ENCODE measurements around the gene GRM4. TPM values are rescaled to one million over a fixed set of nuclear protein-coding genes. Genes with fewer than 3 reads are reported as not detected.

GRM4 gene
- polyA plus RNA-seq, 1 of the 3 experiments (the other 2 are of a cell fraction): not detected

- no peaks in the 10 kb centered on the region for H4K20me1 ChIP-seq (ENCODE audit: insufficient read depth)
- no peak overlapping the region for H3K27ac ChIP-seq (ENCODE audit: low read depth in 2 of 2, low read length in 1 of 2)
- H3F3A ChIP-seq (replicated peaks; ENCODE audit: insufficient read depth): no peaks in the 10 kb centered on the region
- no peaks in the 10 kb centered on the region; the same call in 1 of the 2 replicates for H3K27me3 ChIP-seq (ENCODE audit: insufficient read depth)
- H3K9me3 ChIP-seq: no peaks in the 10 kb centered on the region
- peaks cover 0 to 5% of the 10 kb centered on the region in 2 experiments; a peak in 1 of 4 replicates for H3K4me1 ChIP-seq (ENCODE audit: control insufficient read depth in 1 of 2, insufficient read depth in 2 of 2, low read depth in 1 of 2, low read length in 1 of 2)
- H3K4me2 ChIP-seq: no peak overlapping the region
- CTCF ChIA-PET: interaction anchor here (0.9 to 2.3 kb wide), 3 partner anchors 10 to 240 kb away, joined by 4 to 6 read pairs (median 5); no protein-coding TSS in a partner anchor
- WGBS (ENCODE audit: low lambda C conversion rate): 55% methylated on average over 13 of the region's 13 CpGs
- peak; percentile 36 for DNase-seq
- no peak overlapping the region for H2AFZ ChIP-seq (ENCODE audit: low read depth)
- H3K36me3 ChIP-seq (replicated peaks in 1 of 2; ENCODE audit: control insufficient read depth in 1 of 2, insufficient read depth in 2 of 2, low read length in 1 of 2): no peaks in the 10 kb centered on the region
- POLR2A ChIA-PET: no interaction called here
- H3K9me2 ChIP-seq: no peaks in the 10 kb centered on the region
- TF ChIP-seq, protein P1, sequence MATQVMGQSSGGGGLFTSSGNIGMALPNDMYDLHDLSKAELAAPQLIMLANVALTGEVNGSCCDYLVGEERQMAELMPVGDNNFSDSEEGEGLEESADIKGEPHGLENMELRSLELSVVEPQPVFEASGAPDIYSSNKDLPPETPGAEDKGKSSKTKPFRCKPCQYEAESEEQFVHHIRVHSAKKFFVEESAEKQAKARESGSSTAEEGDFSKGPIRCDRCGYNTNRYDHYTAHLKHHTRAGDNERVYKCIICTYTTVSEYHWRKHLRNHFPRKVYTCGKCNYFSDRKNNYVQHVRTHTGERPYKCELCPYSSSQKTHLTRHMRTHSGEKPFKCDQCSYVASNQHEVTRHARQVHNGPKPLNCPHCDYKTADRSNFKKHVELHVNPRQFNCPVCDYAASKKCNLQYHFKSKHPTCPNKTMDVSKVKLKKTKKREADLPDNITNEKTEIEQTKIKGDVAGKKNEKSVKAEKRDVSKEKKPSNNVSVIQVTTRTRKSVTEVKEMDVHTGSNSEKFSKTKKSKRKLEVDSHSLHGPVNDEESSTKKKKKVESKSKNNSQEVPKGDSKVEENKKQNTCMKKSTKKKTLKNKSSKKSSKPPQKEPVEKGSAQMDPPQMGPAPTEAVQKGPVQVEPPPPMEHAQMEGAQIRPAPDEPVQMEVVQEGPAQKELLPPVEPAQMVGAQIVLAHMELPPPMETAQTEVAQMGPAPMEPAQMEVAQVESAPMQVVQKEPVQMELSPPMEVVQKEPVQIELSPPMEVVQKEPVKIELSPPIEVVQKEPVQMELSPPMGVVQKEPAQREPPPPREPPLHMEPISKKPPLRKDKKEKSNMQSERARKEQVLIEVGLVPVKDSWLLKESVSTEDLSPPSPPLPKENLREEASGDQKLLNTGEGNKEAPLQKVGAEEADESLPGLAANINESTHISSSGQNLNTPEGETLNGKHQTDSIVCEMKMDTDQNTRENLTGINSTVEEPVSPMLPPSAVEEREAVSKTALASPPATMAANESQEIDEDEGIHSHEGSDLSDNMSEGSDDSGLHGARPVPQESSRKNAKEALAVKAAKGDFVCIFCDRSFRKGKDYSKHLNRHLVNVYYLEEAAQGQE (IDR thresholded peaks at IDR 0.05; ENCODE audit: low read depth, low read length): peak; percentile 83
- TF ChIP-seq RXRA (IDR thresholded peaks at IDR 0.05; ENCODE audit: borderline replicate concordance, low read depth): no peak
- H3K4me3 ChIP-seq (ENCODE audit: low read depth in 2 of 2, low read length in 1 of 2): no peak overlapping the region
- no peak overlapping the region for H3K9ac ChIP-seq
- H3K79me2 ChIP-seq (ENCODE audit: insufficient read depth): no peaks in the 10 kb centered on the region
Measured at GRCh38 chr6:33983109-33983716, 162.7 kb downstream of the GRM4 start.

DNA sequence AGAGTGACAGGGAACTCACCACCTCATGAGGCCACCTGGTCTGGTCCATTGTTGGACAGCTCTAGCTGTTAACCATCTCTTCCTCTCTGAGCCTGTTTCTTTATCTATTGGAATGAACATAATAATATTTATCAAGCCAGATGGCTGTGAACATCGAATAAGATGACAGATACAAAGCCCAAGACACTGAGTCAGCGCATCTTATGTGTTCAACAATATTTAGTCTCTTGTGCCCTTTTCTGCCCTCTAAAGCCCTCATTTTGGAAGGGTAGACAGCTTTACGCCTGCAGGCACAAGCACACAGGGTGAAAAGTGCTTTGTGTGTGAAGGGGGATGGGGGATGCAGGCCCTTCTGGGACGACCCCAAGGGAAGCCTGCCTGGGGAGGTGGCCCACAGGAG lies 164.0 kb downstream of the GRM4 start:
- peaks cover 6% of the 10 kb centered on the region for H3K27me3 ChIP-seq (ENCODE audit: insufficient read depth)
- DNase-seq: no peak

More for the DNA sequence above, 164.0 kb downstream of the GRM4 start:
- ChIA-PET CTCF (interaction anchor here (1.2 to 2.3 kb wide), 2 partner anchors 211 to 238 kb away, joined by 4 to 6 read pairs; no protein-coding TSS in a partner anchor), POLR2A (no interaction called here)
- no peak overlapping the region for H3K4me2 ChIP-seq
- H3F3A ChIP-seq (replicated peaks; ENCODE audit: insufficient read depth): no peaks in the 10 kb centered on the region
- H3K9me2 ChIP-seq: no peaks in the 10 kb centered on the region
- H3K9me3 ChIP-seq: no peaks in the 10 kb centered on the region
- H3K9ac ChIP-seq: no peak overlapping the region
- H3K79me2 ChIP-seq (ENCODE audit: insufficient read depth): no peaks in the 10 kb centered on the region
- TF ChIP-seq, protein P2, sequence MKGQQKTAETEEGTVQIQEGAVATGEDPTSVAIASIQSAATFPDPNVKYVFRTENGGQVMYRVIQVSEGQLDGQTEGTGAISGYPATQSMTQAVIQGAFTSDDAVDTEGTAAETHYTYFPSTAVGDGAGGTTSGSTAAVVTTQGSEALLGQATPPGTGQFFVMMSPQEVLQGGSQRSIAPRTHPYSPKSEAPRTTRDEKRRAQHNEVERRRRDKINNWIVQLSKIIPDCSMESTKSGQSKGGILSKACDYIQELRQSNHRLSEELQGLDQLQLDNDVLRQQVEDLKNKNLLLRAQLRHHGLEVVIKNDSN (IDR thresholded peaks at IDR 0.05; ENCODE audit: borderline replicate concordance, low read depth): no peak
- TF ChIP-seq RXRA (IDR thresholded peaks at IDR 0.05; ENCODE audit: borderline replicate concordance, low read depth): no peak
- TF ChIP-seq RAD21 (IDR thresholded peaks at IDR 0.05; ENCODE audit: low read length): no peak
- TF ChIP-seq TEAD4 (IDR thresholded peaks at IDR 0.05; ENCODE audit: borderline replicate concordance, insufficient read depth): no peak
- TF ChIP-seq, protein P3, sequence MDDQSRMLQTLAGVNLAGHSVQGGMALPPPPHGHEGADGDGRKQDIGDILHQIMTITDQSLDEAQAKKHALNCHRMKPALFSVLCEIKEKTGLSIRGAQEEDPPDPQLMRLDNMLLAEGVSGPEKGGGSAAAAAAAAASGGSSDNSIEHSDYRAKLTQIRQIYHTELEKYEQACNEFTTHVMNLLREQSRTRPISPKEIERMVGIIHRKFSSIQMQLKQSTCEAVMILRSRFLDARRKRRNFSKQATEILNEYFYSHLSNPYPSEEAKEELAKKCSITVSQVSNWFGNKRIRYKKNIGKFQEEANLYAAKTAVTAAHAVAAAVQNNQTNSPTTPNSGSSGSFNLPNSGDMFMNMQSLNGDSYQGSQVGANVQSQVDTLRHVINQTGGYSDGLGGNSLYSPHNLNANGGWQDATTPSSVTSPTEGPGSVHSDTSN (IDR thresholded peaks at IDR 0.05): no peak
- TF ChIP-seq GATA2 (CRISPR knock-in tag; IDR thresholded peaks at IDR 0.05): no peak
- TF ChIP-seq SMC3 (IDR thresholded peaks at IDR 0.05; ENCODE audit: low read depth, low read length): no peak
- TF ChIP-seq RCOR1 (IDR thresholded peaks at IDR 0.05; ENCODE audit: low read length): no peak
- TF ChIP-seq CHD2 (IDR thresholded peaks at IDR 0.05; ENCODE audit: low read length, partially characterized antibody): no peak
- no peak for TF ChIP-seq FOXJ3 (CRISPR knock-in tag; IDR thresholded peaks at IDR 0.05)
- no peak for TF ChIP-seq MEF2A (IDR thresholded peaks at IDR 0.05; ENCODE audit: borderline replicate concordance, low read depth)
- no peak for TF ChIP-seq MXI1 (IDR thresholded peaks at IDR 0.05; ENCODE audit: low read depth, low read length)
- TF ChIP-seq FOXM1 (IDR thresholded peaks at IDR 0.05; ENCODE audit: low read depth): no peak
- no peak for TF ChIP-seq GABPA (IDR thresholded peaks at IDR 0.05; ENCODE audit: low read depth)
- no peak for TF ChIP-seq NRF1 (IDR thresholded peaks at IDR 0.05; ENCODE audit: low read depth, low read length)
- TF ChIP-seq ELF1 (IDR thresholded peaks at IDR 0.05): no peak
- TF ChIP-seq, protein P4, sequence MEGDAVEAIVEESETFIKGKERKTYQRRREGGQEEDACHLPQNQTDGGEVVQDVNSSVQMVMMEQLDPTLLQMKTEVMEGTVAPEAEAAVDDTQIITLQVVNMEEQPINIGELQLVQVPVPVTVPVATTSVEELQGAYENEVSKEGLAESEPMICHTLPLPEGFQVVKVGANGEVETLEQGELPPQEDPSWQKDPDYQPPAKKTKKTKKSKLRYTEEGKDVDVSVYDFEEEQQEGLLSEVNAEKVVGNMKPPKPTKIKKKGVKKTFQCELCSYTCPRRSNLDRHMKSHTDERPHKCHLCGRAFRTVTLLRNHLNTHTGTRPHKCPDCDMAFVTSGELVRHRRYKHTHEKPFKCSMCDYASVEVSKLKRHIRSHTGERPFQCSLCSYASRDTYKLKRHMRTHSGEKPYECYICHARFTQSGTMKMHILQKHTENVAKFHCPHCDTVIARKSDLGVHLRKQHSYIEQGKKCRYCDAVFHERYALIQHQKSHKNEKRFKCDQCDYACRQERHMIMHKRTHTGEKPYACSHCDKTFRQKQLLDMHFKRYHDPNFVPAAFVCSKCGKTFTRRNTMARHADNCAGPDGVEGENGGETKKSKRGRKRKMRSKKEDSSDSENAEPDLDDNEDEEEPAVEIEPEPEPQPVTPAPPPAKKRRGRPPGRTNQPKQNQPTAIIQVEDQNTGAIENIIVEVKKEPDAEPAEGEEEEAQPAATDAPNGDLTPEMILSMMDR (IDR thresholded peaks at IDR 0.05): no peak
- TF ChIP-seq MAX (IDR thresholded peaks at IDR 0.05; ENCODE audit: low read depth): no peak
- WGBS (ENCODE audit: low lambda C conversion rate): 65% methylated on average over 4 of the region's 4 CpGs
- H3K27ac ChIP-seq (ENCODE audit: low read depth in 2 of 2, low read length in 1 of 2): no peak overlapping the region
- H3K36me3 ChIP-seq (replicated peaks in 1 of 2; ENCODE audit: control insufficient read depth in 1 of 2, insufficient read depth in 2 of 2, low read length in 1 of 2): no peaks in the 10 kb centered on the region
- no peak overlapping the region for H3K4me3 ChIP-seq (ENCODE audit: low read depth in 2 of 2, low read length in 1 of 2)
- no peaks in the 10 kb centered on the region for H4K20me1 ChIP-seq (ENCODE audit: insufficient read depth)
- peaks cover 0 to 9% of the 10 kb centered on the region in 2 experiments; a peak in 1 of 4 replicates for H3K4me1 ChIP-seq (ENCODE audit: control insufficient read depth in 1 of 2, insufficient read depth in 2 of 2, low read depth in 1 of 2, low read length in 1 of 2)
- no peak overlapping the region for H2AFZ ChIP-seq (ENCODE audit: low read depth)

Data from SK-N-SH (cell line).